ENCODE data around the gene SEMA4A.
A peak's percentile ranks its signal among the peaks of the same experiment; 100 is the strongest.
"Not testable (repeated sequence)": the region's sequence is repeated elsewhere in the genome, so short reads cannot be mapped to it uniquely, and the experiment has no call there.

Gene SEMA4A

DNA sequence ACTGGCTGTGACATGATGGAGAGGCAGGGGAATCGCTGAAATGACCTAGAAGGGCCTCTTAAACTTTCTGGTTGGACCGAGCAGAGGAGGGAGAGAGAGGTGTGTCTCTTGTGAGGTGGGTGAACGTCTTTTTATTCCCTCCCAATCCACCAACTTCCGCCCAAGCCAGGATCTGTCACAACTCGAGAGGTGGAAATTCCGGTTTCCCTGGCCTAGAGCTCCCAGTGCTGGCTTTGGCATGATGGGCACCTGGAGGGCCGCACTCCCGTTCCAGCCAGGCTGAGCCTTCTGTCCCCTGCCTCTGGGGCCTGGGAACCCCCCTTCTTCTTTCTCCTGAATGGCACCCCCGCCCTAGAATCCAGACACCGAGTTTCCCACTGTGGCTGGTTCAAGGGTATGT, at the start of gene SEMA4A:
TSS of gene SEMA4A (plus strand) at position 224 of the 400 bp plus-strand sequence. CDS start 994 bp downstream, outside the sequence.
- no peak for DNase-seq

DNA sequence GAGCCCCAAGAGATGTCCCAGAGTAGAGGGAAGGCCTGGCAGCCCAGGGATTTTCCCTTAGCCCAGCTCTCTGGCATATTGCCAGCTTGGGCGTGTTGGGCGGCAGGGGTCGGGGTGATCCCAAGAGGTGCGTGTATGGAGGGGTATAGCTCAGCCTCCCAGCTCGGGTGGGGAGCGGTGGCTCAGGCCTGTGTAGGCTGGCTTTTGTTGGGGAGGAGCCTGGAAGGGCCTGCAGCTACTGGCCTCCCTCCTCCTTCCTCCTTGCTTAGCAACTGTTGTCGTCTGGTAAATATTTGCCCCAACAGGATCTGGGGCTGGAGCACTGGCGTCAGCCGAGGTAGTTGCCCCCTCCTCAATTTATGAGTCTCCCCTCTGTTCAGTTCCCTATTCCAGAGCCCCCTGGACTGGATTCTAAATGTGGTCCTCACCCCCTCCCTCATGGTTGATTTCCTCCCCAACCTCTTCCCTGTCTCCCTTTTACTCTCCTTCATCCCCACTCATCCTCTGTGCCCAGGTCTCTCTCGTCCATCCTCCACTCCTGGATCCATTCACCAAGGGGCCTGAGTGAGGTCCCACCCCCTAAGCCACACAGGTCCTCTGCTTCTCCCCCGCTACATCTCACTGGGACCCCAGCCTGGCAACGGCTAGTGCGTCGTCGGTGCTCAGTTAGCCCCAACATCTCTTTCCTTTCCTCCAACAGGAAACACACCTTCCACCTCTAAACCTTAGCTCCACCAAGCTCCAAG, 49.1 kb upstream of the SEMA4A start:
- peak; percentile 68 for DNase-seq

DNA sequence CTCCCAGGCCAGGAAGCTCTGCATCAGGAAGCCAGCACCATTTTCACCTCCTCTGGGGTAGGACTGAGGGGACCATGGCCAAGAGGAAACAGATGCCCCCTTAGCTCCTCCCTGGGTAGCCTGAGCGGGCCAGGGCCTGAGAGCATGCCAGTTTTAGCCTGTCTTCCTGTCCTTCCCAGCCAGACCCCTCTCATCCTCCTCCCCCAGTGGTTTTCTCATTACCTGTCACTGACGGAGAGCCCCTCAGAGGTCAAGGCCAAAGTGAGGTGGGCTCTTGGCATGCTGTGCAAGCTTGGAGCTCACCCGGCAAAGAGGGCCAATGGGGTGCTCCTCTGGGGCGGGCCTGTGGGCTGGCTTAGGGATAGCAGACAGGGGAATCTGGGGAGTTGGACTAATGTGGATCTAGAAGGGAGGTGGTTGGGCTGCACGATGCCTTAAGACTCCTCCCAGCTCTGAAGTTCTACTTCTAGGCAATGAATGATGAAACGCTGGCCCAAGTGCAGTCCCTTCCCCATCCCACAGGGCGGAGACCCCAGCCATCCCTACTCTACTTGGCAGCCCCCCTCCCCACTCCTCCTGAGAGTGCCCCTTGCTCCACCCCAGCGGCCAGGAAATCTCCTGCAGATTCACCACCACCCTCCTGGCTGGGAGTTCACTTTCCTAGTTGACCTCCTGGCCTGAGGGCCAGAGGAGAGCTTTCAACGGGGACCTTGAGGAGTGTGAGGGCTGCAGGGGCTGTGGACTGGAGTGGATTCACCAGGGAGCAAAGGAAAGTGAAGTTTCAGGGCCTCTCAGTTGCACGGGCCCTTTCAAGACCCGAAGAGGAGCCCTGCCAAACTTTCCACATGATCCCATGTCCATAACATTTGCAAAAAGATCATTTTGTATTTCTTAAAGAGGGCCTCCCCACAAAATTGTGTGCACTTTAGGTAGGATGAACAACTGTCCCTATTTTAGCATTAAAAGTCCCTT, 48.2 kb upstream of the SEMA4A start:
- DNase-seq: no peak

DNA sequence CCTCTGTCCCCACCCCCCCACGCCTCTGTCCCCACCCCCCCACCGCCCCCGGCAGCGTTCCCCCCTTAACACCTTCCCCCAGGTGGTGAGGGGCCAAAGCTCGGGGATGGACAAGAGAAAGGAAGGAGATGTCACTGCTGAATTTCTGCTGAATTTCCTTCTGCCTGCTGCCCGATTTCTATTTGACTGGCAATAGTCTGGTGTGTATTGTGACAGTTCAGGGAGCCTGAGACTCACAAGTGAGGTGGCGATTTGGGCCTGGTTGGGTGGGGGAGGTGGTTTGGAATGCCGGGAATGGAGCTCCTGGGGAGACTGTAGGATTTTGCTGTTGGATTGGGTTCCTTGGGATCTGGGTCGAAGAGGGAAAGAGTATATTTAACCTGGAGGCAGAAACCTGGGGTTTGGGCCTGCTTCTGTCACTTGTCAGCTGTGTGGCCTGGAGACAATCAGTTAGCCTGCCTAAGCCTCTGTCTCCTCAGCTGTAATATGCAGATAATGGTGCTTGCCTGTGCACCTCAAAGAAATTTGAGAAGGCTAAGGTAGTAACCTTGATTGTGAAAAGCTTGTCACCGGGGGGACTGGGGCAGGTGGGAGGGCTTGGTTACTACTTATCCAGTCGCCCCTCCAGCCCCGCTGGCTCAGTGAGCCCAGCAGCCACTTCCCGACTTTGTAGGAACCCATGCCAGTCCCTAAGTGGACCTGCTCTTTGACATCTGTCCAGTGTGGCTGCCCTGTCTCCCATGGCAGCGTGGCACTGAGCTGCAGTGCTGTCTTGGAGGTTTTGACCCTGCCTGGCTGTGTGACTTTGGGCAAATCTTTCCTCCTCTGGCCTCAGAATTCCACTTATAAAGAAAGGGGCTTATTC, 46.5 kb upstream of the SEMA4A start:
- DNase-seq: no peak

DNA sequence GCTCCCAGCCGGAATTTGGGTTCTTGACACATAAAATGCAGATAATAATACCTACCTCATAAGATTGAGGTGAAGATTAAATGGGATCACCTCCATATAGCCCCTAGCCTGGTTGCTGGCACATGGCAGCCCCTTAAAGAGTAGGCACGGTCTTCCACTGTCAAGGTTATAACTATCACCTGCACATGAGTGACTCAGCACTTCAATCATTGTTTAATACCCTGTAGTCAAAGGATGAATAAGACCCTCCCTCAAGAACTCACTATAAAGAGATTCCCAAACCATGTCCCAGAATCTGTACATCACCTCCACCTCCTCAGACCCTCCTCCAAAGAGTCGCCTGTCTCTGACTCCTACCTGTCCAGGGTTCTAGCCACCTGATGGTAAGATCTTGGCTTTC, 45.3 kb upstream of the SEMA4A start:
- no peak for DNase-seq

DNA sequence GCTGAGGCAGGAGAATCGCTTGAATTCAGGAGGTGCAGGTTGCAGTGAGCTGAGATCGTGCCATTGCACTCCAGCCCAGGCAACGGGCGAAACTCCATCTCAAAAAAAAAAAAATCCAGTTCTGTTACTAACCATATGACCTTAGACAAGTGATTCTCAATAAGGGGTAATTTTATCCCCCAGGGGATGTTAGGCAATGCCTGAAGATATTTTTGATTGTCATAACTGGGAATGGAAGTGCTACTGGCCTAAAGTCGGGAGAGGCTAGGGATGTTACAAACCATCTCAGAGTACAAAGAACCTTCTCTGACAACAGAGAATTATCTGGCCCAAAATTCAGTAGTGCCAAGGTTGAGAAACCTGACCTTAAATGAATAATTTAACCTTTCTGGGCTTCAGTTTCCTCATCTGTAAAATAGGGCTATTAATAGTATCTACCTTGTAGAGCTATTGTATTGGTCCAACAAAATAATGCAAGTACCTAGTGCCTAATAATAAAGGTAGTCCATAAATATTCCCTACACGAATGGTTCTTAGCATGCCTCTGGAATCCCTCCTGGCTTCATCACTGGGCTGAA, 44.6 kb upstream of the SEMA4A start:
- DNase-seq: no peak

DNA sequence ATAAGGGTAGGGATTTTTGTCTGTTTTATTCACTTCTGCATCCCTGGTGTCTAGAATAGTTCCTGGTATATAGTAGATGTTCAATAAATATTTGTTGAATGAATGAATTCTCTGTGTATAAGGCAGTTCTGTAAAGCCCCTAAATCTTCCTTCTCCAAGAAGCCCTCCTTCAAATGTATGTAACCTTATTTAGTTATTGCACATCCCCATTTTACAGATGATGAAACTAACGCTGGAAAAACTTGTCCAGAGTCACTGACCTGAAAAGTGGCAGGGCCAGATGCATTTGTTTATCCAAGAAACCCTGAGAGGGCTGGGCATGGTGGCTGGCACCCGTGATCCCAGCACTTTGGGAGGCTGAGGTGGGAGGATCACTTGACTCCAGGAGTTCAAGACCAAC, 43.1 kb upstream of the SEMA4A start:
- no peak for DNase-seq

DNA sequence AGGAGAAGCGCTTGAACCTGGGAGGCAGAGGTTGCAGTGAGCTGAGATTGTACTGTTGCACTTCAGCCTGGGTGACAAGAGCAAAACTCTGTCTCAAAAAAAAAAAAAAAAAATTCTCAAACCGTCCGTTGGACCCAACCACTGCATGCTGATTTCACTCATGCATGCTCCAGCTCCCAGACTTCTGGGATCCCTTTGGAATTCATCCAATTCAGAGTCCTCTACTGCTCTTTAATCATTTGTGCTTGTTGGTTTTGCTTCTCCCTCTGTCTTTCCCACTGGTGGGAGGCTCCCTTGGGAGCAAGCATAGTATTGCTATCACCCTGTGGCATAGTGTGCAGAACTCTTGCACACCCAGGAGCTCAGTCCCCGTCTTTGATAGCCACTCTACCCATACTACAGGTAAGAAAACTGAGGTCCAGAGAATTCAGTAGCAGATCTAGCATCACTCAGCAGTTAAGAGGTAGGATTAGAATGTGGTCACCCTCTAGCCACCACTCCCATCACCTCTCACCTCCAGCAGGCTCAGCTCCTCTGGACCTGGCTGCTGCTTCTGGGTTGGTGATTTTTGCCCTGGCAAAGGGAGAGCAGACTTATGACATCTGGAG, 41.9 kb upstream of the SEMA4A start:
- no peak for DNase-seq

DNA sequence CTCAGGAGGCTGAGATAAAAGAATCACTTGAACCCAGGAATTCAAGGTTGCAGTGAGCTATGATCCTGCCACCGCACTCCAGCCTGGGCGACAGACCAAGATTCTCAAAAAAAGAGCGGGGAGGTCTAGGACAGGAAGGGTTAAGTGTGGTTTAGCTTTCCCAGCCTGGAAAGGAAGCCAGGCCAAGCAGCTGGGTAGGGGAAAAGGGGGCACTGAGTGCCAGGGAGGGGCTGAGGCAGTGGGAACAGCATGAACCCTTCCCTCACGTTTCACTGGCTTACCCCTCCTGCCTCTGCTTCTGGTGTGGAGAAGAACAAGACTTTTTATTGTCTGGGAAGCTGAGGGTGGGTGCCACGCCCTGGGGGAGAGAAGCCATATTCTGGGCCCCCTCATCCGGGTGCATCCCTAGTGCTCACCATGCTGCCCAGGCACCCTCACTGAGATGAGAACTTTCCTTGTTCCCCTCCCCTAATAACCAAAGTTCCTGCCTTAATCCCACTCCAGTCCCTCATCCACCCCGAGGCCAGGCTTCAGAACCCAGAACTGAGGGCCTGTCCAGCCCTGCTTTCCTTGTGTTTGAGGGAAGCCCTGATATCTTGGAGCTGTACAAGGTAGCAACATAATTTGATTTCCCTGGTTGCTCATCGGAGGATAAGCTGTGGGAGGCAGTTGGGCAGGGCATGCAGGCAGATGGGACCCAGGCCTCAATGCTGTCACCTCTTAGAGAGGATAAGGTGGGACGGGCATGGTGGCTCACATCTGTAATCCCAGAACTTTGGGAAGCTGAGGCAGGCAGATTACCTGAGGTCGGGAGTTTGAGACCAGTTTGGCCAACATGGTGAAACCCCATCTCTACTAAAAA, 40.9 kb upstream of the SEMA4A start:
- no peak for DNase-seq

DNA sequence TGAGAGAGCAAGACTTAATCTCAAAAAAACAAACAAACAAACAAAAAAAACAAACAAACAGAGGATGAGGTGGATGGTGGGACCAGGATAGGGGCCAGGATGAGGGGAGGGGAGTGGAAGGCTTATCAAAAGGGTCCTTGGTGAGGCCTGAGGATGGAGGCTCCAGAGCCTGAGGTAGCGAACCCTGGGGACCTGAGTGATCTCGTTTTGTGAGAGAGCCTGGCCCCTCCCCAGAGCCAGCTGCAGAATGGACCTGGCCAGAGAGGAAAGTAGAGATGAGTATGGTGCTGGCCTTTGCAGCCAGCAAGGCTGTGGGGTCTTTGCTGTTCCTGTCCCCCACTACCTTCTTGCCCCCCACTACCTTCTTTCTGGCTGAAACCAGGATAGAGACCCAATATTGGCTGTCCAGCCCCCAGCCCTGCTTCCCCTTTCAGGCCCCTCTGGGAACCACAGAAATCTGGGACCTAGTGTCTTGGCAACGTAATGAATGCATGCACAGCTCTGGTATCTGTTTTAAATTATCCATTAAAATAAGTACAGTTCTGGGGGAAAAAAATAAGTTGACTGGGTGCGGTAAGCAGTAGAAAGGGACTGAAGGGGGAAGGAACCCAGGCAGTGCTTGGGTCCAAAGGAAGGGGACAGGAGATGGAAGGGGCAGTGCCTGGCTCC, 40.0 kb upstream of the SEMA4A start:
- DNase-seq: no peak

DNA sequence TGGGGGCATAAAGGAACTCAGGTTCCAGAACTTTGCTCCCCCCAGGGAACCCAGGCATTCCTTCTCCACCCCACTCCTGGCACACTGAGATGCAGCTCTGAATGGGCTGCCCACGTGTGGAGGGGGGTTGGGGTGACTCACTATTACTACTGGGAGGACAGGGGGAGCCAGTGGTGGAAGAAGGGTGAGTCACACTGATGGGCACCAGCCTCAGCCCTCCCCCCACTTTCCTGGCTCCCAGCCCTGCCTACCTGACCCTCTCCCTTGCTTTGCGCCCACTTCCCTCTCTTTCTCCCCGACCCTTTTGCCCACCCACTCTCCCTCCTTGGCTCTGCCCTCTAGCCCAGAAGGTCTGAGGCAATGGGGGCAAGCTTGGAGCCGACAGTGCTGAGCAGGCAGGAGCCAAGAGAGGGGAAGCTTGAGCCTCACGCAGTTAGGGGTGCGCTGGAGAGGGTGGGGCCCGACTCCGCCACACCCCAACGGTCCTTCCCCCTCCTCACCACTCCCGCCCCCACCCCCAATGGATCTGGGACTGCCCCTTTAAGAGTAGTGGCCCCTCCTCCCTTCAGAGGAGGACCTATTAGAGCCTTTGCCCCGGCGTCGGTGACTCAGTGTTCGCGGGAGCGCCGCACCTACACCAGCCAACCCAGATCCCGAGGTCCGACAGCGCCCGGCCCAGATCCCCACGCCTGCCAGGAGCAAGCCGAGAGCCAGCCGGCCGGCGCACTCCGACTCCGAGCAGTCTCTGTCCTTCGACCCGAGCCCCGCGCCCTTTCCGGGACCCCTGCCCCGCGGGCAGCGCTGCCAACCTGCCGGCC, 39.1 kb upstream of the SEMA4A start, which contains the start of gene LMNA:
TSS of gene LMNA (plus strand) at position 611 of the 818 bp plus-strand sequence. CDS start 208 bp downstream, outside the sequence.
- peak; percentile 93 for DNase-seq

DNA sequence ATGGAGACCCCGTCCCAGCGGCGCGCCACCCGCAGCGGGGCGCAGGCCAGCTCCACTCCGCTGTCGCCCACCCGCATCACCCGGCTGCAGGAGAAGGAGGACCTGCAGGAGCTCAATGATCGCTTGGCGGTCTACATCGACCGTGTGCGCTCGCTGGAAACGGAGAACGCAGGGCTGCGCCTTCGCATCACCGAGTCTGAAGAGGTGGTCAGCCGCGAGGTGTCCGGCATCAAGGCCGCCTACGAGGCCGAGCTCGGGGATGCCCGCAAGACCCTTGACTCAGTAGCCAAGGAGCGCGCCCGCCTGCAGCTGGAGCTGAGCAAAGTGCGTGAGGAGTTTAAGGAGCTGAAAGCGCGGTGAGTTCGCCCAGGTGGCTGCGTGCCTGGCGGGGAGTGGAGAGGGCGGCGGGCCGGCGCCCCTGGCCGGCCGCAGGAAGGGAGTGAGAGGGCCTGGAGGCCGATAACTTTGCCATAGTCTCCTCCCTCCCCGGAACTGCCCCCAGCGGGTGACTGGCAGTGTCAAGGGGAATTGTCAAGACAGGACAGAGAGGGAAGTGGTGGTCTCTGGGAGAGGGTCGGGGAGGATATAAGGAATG, 38.4 kb upstream of the SEMA4A start:
- DNase-seq: no peak

DNA sequence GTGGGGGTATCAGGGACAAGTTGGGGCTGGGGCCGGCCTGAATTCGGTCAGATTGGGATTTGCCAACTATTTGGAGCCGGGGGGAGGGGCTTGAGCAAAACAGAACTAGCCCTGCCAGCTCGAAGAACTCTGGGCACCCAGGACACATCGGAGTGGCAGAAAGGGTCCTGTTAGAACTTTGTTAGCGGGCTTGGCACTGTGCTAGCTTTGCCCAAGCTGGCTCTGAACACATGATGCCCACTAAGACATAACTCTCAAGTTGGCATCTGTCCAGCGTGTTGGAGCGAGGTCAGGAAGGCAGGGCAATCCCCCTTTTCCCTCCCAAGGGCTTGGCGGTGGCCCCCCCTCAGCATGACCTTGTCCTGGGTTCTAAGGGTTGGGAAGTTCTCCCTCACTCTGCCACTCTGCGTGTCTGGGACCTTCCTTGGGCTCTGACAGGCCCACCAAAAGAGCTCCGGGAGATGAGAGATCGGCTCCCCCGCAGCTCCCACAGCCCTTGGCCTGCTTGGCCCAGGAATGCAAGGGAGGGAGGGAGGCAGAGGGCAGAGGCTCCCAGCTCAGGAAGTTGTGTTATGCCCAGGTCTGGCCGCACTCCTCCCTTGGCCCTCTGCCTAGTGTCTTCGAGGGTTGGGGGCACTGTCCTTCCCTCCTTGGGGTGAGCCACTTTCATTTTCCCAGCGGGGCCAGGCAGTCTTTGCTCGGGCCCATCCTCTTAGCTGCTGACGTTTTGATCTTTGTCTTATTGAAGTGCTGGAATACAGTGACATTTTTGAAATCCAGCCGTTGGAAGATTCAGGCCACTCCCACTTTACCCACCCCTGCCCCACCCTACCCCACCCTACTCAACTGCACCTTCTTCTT, 37.6 kb upstream of the SEMA4A start:
- no peak for DNase-seq

DNA sequence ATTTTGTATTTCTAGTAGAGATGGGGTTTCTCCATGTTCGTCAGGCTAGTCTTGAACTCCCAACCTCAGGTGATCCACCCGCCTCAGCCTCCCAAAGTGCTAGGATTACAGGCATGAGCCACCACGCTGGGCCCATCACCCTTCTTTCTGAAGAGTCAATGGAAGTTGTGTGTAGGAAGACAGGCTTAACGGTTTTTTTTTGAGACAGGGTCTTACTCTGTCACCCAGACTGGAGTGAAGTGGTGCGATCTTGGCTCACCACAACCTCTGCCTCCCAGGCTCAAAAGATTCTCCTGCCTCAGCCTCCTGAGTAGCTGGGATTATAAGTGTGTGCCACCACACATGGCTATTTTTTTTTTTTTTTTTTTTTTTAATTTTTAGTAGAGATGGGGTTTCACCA, 36.7 kb upstream of the SEMA4A start:
- DNase-seq: not testable (repeated sequence)

DNA sequence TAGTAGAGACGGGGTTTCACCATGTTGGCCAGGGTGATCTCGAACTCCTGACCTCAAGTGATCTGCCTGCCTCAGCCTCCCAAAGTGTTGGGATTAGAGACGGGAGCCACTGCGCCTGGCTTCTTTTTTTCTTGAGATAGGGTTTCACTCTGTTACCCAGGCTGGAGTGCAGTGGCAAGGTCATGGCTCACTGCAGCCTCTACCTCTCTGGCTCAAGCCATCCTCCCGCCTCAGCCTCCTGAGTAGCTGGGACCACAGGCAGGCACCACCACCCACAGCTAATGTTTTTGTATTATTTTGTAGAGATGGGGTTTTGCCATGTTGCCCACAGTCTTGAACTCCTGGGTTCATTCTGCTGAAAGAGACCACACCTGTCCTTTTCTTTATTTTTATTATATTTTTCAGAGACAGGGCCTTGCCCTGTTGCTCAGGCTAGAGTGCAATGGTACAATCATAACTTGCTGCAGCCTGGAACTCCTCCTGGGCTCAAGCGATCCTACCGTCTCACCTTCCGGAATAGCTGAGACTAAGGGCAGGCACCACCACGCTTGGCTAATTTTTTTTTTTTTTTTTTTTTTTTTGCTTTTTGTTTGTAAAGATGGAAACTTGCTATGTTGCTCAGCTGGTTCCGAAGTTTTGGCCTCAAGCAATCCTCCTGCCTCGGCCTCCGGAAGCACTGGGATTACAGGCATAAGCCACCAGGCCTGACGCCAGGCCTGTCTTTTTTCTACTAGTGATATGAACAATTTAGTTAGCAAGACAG, 35.8 kb upstream of the SEMA4A start:
- DNase-seq: no peak

DNA sequence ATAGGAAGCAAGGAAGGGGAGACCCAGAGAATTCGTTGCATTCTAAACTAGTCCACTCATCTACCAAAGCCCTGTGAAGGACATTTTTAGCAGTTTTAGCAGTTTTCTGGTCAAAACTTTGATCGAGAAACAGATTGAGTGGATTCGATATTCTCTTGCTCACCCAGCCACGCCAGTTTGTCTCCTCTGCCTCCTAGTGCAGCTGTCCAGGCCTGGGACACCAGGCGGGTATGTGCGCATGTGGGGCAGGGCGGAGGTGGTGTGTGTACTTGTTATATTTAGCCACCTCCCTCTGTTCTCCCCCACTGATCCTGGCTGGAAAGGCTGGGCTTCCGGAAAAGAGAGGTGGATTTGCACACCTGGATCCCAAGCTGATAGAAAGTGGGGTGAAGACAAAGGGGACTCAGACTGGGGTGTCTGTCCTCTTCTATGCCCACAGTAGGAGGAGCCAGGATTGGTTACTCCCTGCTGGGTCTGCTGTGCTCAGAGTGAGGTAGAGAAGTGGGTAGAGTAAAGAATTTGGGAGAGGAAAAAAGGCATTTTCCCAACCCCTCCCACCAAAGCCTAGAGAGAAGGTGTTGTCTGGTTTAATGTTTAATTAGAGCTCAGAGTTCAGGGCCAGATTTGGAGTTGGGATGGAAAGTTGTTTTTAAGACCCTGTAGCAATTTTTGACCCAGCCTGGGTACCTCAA, 35.1 kb upstream of the SEMA4A start:
- no peak for DNase-seq
